Measurements from ENCODE around the gene LITAF.

Gene LITAF

DNA sequence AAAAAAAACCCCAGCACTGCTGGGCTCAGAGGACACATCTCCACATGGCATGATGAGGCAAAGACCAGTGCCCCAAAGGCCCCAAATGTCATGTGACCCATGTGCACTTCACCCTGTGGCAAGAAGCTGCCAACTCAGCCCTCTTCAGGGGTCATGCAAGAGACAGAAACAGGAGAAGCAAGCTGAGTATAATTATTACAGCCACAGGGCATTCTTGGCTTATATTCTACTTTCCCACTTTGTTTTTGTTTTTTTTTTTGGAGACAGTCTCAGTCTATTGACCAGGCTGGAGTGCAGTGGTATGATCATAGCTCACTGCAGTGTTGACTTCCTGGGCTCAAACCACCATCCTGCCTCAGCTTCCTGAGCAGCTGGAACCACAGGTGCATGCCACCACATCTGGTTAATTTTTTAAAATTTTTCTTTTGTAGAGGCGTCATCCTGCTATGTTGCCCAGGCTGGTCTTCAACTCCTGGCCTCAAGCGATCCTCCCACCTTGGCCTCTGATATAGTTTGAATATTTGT lies 32.7 kb upstream of the LITAF start:
- TF ChIP-seq, protein P1, sequence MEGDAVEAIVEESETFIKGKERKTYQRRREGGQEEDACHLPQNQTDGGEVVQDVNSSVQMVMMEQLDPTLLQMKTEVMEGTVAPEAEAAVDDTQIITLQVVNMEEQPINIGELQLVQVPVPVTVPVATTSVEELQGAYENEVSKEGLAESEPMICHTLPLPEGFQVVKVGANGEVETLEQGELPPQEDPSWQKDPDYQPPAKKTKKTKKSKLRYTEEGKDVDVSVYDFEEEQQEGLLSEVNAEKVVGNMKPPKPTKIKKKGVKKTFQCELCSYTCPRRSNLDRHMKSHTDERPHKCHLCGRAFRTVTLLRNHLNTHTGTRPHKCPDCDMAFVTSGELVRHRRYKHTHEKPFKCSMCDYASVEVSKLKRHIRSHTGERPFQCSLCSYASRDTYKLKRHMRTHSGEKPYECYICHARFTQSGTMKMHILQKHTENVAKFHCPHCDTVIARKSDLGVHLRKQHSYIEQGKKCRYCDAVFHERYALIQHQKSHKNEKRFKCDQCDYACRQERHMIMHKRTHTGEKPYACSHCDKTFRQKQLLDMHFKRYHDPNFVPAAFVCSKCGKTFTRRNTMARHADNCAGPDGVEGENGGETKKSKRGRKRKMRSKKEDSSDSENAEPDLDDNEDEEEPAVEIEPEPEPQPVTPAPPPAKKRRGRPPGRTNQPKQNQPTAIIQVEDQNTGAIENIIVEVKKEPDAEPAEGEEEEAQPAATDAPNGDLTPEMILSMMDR (conservative IDR thresholded peaks at IDR 0.05), result no peak
- H3K27ac ChIP-seq, result no peak overlapping the region

DNA sequence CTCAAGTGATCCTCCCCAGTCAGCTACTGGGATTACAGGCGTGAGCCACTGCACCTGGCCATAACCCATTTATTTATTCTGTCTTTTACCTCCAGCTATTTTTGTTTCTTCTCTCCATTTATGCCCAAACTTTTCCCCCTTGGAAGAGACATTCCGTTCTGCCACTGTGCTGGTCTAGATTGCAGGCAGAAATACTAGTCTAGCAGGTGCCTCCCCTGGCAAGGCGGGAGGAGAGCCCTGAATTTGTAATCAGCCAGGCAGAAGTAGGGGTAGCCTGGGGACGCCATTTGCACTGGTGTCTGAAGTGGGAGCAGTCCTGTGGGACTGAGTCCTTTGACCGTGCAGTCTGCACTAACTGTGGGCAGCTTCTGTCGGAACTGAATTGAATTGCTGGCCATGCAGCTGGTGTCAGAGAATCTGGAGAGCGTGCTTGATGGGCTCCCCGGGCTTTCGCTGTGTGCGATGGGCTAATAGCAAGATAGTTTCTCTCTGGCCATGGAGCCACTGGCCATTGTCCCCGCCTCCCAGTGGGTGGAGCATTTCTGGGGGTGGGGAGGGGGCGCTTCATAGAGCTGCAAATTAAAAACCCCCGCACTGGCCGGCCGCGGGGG lies 31.5 kb upstream of the LITAF start:
- H3K27ac ChIP-seq, result no peak overlapping the region
- TF ChIP-seq, protein P1 (conservative IDR thresholded peaks at IDR 0.05), result no peak

DNA sequence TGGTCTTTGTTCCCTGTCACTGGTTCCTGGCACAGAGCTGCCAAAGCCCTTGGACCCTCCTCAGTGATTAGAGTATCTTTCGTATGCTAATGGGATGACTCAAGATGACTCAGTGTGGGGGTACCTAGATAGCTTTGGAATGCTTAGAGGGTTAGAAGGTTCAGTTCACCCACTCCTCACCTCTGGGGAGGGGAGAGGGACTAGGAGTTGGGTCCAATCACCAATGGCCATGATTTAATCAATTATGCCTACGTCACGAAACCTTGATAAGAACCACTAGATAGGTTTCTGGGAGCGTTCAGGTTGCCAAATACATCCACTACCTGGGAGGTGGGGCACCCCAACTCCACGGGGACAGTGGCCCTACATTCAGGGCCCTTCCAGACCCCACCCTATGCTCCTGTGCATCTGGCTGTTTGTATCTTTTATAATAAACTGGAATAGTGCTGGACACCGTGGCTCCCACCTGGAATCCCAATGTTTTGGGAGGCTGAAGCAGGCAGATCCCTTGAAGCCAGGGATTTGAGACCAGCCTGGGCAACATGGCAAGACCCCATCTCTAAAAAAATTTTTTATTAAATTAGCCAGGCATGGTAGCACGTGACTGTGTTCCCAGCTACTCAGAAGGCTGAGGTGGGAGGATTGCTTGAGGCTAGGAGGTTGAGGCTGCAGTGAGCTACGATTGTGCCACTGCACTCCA lies 29.2 kb upstream of the LITAF start:
- H3K27ac ChIP-seq, result no peak overlapping the region
- TF ChIP-seq, protein P1 (conservative IDR thresholded peaks at IDR 0.05), result no peak

DNA sequence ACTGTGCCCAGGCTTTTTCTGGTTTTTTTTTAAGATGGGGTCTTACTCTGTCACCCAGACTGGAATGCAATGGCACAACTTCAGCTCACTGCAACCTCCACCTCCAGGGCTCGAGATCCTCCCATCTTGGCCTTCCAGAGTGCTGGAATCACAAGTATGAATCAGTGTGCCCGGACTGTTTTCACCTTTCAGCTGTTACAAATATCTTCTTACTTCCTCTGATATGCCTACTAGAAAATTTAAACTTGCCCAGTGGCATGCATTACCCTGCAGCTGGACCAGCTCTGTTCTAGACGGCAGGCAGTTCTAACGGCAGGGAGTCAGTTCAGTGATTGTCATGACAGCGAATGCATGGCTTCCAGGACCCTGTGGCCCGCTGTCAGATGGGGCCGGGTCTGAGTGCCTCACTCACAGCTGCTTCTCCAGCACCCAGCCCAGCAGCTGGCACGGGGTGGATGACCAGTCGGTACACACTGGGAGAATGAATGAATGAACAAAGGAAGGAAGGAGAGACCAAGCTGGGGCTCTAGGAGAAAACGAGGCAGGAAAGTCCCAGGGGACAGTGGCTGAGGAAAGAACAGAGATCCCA lies 28.0 kb upstream of the LITAF start:
- no peak overlapping the region for H3K27ac ChIP-seq
- TF ChIP-seq, protein P1 (conservative IDR thresholded peaks at IDR 0.05), result no peak

DNA sequence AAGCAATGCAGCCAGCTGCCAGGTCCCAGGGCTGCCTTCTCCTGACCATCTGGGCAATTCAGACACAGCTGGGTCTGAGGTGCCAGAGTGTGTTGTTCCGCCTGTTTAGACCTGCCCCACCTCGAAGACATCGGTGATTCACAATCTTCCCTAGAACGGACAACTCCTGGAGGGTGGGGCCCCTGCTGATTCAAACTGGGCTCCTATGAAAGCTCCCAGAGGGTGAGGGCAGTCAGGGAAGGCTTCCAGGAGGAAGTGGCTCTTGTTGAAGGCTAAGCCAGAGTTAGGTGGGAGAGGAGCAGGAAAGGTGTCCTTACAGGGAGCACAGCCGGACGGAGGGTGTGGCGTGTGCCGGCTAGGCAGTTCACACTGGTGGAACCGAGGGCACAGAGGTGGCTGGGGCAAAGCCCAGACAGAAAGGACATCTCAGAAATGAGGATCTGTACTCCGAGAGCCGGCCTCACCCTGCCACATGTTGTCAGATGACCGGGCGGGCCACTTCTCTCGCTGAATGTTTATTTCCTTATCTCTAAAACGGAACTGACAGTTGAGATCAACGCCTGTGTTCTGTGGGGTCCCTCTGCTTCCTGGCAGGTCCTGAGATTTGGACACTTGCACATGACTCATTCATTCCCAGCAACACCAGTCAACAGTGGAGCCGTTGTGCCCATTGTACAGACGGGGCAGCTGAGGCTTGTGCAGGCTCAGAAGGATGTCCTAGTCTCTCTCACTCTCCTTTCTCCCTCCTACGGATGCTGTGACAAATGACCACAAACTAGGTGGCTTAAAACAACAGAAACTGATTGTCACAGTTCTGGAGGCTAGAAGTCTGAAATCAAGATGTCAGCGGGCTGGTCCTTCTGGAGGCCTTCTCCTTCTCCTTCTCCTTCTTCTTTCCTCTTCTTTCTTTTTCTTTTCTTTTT lies 26.9 kb upstream of the LITAF start:
- H3K27ac ChIP-seq, result no peak overlapping the region
- TF ChIP-seq, protein P1 (conservative IDR thresholded peaks at IDR 0.05), result no peak

DNA sequence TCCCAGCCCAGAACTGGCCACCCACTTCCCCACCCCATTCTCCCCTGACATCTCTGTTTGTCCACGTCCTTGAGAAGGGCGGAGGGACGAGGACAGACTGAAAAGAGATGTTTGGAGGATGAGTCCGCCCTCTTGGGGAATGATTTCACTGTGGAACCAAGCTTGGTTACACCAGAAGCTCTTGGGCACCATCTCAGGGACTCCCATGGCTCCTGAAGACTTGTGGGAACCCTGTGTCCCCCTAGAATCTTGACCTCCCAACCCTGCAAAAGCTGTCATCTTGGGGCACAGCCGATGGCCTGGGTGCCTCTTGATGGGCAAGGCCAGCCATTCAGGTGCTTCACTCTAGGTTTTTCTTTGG lies 25.9 kb upstream of the LITAF start:
- TF ChIP-seq, protein P1 (conservative IDR thresholded peaks at IDR 0.05), result no peak
- H3K27ac ChIP-seq, result no peak overlapping the region
